ENCODE data around the gene PPP2R2D. TPM values are rescaled to one million over a fixed set of nuclear protein-coding genes. Genes with fewer than 3 reads are reported as not detected.

The PPP2R2D gene
- total RNA-seq, 2 donors from 2014 or later = 35.5 to 37.5 TPM

DNA sequence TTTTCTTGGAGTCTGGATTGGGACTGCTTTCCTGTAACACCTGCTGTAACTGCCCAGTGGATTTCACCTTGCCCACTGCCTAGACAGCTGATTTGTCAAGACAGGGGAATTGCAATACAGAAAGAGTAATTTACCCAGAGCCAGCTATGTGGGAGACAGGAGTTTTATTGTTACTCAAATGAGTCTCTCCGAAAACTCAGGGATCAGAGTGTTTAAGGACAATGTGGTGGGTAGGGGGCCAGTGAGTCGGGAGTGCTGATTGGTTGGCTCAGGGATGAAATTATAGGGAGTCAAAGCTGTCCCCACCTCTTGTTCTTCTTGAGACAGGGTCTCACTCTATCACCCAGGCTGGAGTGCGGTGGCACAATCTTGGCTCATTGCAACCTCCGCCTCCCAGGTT lies 106.2 kb downstream of the PPP2R2D start:
- TF ChIP-seq, protein P1, sequence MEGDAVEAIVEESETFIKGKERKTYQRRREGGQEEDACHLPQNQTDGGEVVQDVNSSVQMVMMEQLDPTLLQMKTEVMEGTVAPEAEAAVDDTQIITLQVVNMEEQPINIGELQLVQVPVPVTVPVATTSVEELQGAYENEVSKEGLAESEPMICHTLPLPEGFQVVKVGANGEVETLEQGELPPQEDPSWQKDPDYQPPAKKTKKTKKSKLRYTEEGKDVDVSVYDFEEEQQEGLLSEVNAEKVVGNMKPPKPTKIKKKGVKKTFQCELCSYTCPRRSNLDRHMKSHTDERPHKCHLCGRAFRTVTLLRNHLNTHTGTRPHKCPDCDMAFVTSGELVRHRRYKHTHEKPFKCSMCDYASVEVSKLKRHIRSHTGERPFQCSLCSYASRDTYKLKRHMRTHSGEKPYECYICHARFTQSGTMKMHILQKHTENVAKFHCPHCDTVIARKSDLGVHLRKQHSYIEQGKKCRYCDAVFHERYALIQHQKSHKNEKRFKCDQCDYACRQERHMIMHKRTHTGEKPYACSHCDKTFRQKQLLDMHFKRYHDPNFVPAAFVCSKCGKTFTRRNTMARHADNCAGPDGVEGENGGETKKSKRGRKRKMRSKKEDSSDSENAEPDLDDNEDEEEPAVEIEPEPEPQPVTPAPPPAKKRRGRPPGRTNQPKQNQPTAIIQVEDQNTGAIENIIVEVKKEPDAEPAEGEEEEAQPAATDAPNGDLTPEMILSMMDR (conservative IDR thresholded peaks at IDR 0.05) = no peak
- peaks cover 5% of the 10 kb centered on the region for H3K36me3 Mint-ChIP-seq (ENCODE audit: low read depth)
- H3K27ac ChIP-seq (ENCODE audit: low read depth, low read length) = no peak overlapping the region
- no peaks in the 10 kb centered on the region for H3K36me3 ChIP-seq (ENCODE audit: control insufficient read depth, insufficient read depth, low read length)
- H3K4me3 Mint-ChIP-seq = no peak overlapping the region
- H3K4me1 Mint-ChIP-seq = peaks cover 41% of the 10 kb centered on the region
- 79 to 89% methylated on average over 4 of the region's 4 CpGs for WGBS, 2 experiments (ENCODE audit: insufficient coverage in 1 of 2, insufficient read length in 1 of 2)
- peaks cover 17% of the 10 kb centered on the region for H3K9me3 ChIP-seq (ENCODE audit: control insufficient read depth, low read length)
- H3K27me3 Mint-ChIP-seq (ENCODE audit: insufficient read depth) = no peaks in the 10 kb centered on the region
- peaks cover 34% of the 10 kb centered on the region for H3K9me3 Mint-ChIP-seq
- no peak overlapping the region for H3K9ac ChIP-seq (ENCODE audit: extremely low read depth, low read length, poor library complexity, severe bottlenecking)
- H3K4me3 ChIP-seq (ENCODE audit: low read length) = no peak overlapping the region
- H3K27me3 ChIP-seq (ENCODE audit: control insufficient read depth, insufficient read depth, low read length, poor library complexity, severe bottlenecking) = no peaks in the 10 kb centered on the region
- peak overlapping the region; percentile 13 for H3K27ac Mint-ChIP-seq
- DNase-seq = peak; percentile 71
- H3K4me1 ChIP-seq (ENCODE audit: control insufficient read depth, insufficient read depth, low read length) = peaks cover 13% of the 10 kb centered on the region

DNA sequence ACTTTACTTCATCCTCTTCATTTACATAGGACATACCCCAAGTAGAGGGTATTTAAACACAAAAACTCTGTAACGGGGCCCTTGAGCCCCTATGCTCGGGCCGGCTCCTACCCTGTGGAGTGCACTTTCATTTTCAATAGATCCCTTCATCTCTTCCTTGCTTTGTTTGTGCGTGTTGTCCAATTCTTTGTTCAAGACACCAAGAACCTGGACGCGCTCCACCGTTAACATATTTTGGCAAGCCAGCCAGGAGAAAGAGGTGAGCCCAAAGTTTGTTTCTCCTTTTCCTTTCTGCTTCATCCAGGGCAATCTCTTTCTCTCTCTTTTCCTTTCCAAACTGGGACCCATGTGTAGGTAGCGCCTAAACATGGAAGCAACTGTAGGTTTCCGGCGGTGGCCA lies 106.9 kb downstream of the PPP2R2D start:
- peaks cover 27% of the 10 kb centered on the region for H3K9me3 Mint-ChIP-seq
- TF ChIP-seq, protein P1 (conservative IDR thresholded peaks at IDR 0.05) = no peak
- H3K4me1 Mint-ChIP-seq = peaks cover 34% of the 10 kb centered on the region
- Histone ChIP-seq H3K36me3 (ENCODE audit: control insufficient read depth, insufficient read depth, low read length) (no peaks in the 10 kb centered on the region), H3K9ac (ENCODE audit: extremely low read depth, low read length, poor library complexity, severe bottlenecking) (no peak overlapping the region), H3K27me3 (ENCODE audit: control insufficient read depth, insufficient read depth, low read length, poor library complexity, severe bottlenecking) (no peaks in the 10 kb centered on the region), H3K4me1 (ENCODE audit: control insufficient read depth, insufficient read depth, low read length) (peaks cover 13% of the 10 kb centered on the region), H3K4me3 (ENCODE audit: low read length) (no peak overlapping the region), H3K27ac (ENCODE audit: low read depth, low read length) (no peak overlapping the region), H3K9me3 (ENCODE audit: control insufficient read depth, low read length) (peaks cover 17% of the 10 kb centered on the region)
- no peak overlapping the region for H3K27ac Mint-ChIP-seq
- 92 to 95% methylated on average over 8 to 10 of the region's 10 CpGs for WGBS, 2 experiments (ENCODE audit: insufficient coverage in 1 of 2, insufficient read length in 1 of 2)
- no peak for DNase-seq
- H3K4me3 Mint-ChIP-seq = no peak overlapping the region
- no peaks in the 10 kb centered on the region for H3K27me3 Mint-ChIP-seq (ENCODE audit: insufficient read depth)
- H3K36me3 Mint-ChIP-seq (ENCODE audit: low read depth) = peaks cover 5% of the 10 kb centered on the region

Other genes with a start within 250 kb of the PPP2R2D start
- gene BNIP3, start 80.9 kb downstream of the PPP2R2D start, total RNA-seq = 100 to 1,000 TPM in 1 of 2 donors, 10 to 100 TPM in 1; 93.5 to 108 TPM
- under 1 TPM; 0.95 to 0.99 TPM for gene JAKMIP3, start 164.9 kb downstream of the PPP2R2D start, total RNA-seq

Data from endodermal cell (in vitro differentiated cells).